Esophagus squamous epithelium (tissue), 4 donors: ENCODE measurements around the gene PSMB8.

Source experiments
- CTCF ChIP-seq, 6 experiments: fragments of 450-650 bp in 4 of 6; fragments of 200-600 bp in 2 of 6; sonication (generic) in 2 of 6; IDR thresholded peaks; one replicate each; pipeline ENCODE4 v1.5.1; 2016 to 2019; ENCODE audit warnings: antibody characterized with exemption in 6 of 6, mild to moderate bottlenecking in 4 of 6, moderate library complexity in 4 of 6
- POLR2A ChIP-seq, 4 donors: fragments of 450-650 bp; IDR thresholded peaks; one replicate each; pipeline ENCODE4 v1.6.1; 2017; ENCODE audit warnings: antibody characterized with exemption in 4 of 4, mild to moderate bottlenecking in 4 of 4, moderate library complexity in 3 of 4

DNA sequence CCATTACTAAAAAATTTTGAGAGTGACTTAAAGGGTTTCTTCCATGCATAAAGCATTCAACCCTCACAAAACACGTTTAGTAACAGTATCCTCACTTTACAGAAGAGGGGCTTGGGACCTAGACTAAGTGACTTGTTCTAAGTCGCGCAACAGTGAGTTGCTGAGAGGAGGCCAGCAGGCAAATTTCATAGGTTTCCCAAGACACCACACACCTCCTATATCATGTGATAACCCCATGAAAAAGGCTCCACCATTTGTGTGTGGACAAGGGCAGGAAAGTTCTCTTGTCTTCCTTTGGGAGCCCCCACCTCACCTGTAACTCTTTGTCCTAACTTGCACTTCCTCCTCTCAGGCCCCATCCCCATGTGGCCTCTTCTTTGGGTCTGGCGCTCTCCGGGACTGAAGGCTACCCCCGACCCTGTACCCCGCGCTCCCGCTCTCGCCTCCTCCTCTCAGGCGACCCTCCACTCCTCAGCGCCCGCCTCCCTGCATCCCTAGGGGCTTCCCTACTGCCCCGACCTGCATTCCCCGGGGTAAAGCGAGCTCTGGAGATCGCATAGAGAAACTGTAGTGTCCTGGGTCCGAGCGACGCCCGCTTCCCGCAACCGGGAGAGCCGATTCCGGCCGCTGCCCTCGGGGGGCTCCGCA lies 392 bp downstream of the PSMB8 start:
- TF ChIP-seq CTCF (IDR thresholded peaks at IDR 0.05) (no peak), POLR2A (IDR thresholded peaks at IDR 0.05) (peak in 1 of 4 donors; percentile 10)
